Gastrocnemius medialis (tissue), 4 donors: ENCODE results near the gene KLHL29. TPM values are rescaled to one million over a fixed set of nuclear protein-coding genes. Genes with fewer than 3 reads are reported as not detected.

ENCODE experiments used
- ATAC-seq, 2 donors: fragments of 150-250 bp; one replicate each; pipeline ENCODE4 v1.9.1; 2016
- DNase-seq, 2 donors: peaks; one replicate each; pipeline ENCODE4 v3.0.0-alpha.2; 2019
- H3K27ac ChIP-seq, 4 donors: fragments of 200-600 bp; sonication (generic); 1 replicate in 1 of 4; 2 replicates in 3 of 4; pipeline ENCODE4 v1.5.1; 2016 to 2018; ENCODE audit warnings: mild to moderate bottlenecking in 2 of 4, moderate library complexity in 1 of 4
- H3K27me3 ChIP-seq, 3 donors: fragments of 200-600 bp; sonication (generic) in 2 of 3; 1 replicate in 1 of 3; 2 replicates in 2 of 3; pipeline versions ENCODE4 v1.5.1 to v1.6.0; 2016 to 2019; ENCODE audit warnings: mild to moderate bottlenecking in 1 of 3, moderate library complexity in 1 of 3
- H3K36me3 ChIP-seq, 2 donors: fragments of 200-600 bp; sonication (generic) in 1 of 2; one replicate each; pipeline ENCODE4 v1.5.1; 2017 to 2018
- H3K4me1 ChIP-seq, 2 donors: fragments of 200-600 bp; sonication (generic) in 1 of 2; one replicate each; pipeline ENCODE4 v1.5.1; 2016 to 2017; ENCODE audit warnings: mild to moderate bottlenecking in 2 of 2
- H3K4me3 ChIP-seq, 4 donors: fragments of 200-600 bp; sonication (generic) in 3 of 4; 1 replicate in 1 of 4; 2 replicates in 3 of 4; pipeline ENCODE4 v1.5.1; 2016 to 2019; ENCODE audit warnings: mild to moderate bottlenecking in 2 of 4
- H3K9me3 ChIP-seq, 3 donors: fragments of 200-600 bp; sonication (generic) in 2 of 3; 1 replicate in 1 of 3; 2 replicates in 2 of 3; pipeline ENCODE4 v1.5.1; 2016 to 2019
- CTCF ChIP-seq, 5 experiments: fragments of 450-650 bp in 3 of 5; fragments of 200-600 bp in 2 of 5; sonication (generic) in 2 of 5; IDR thresholded peaks in 4 of 5; conservative IDR thresholded peaks in 1 of 5; 1 replicate in 4 of 5; 2 replicates in 1 of 5; pipeline ENCODE4 v1.5.1; 2016 to 2019; ENCODE audit warnings: antibody characterized with exemption in 5 of 5, mild to moderate bottlenecking in 3 of 5, moderate library complexity in 3 of 5
- POLR2A ChIP-seq, 2 donors: fragments of 450-650 bp; IDR thresholded peaks; one replicate each; pipeline ENCODE4 v1.6.1; 2017; ENCODE audit warnings: antibody characterized with exemption in 2 of 2, mild to moderate bottlenecking in 2 of 2, moderate library complexity in 2 of 2
- in situ Hi-C, 4 donors: fragments of 200-750 bp; cut with MboI; loops; one replicate each; pipeline versions ENCODE4 v1.15.0 to v1.8.0; 2017; ENCODE audit warnings: low sequenced_read_pairs in 4 of 4
- intact Hi-C: fragments of 100-400 bp; cut with DNase I; formaldehyde crosslinking; loops from one replicate; pipeline ENCODE4 v1.15.1; 2023; ENCODE audit warnings: low total_unique reads
- total RNA-seq, 4 donors: library from RNA; depleted of rRNA; stranded (reverse); fragments of >200 nt; gene quantifications; one replicate each; pipeline versions ENCODE4 v1.1.0 to v1.2.3, GENCODE V29; 2016

The KLHL29 gene
- total RNA-seq, 4 donors from 2014 or later: 4.3 to 24.9 (median 8.7) TPM

GRCh38 chr2:23588106-23588505 lies 203.1 kb downstream of the KLHL29 start:
- H3K4me1 ChIP-seq: peaks cover 40 to 86% of the 10 kb centered on the region in 2 donors
- TF ChIP-seq POLR2A (IDR thresholded peaks at IDR 0.05) (no peak), CTCF (IDR thresholded peaks at IDR 0.05 in 4 of 5, conservative IDR thresholded peaks at IDR 0.05 in 1 of 5) (no peak)
- intact Hi-C loops: no loop called here
- H3K27ac ChIP-seq: peak overlapping the region; percentile 83 to 93 (median 88)
- no peaks in the 10 kb centered on the region for H3K9me3 ChIP-seq
- H3K27me3 ChIP-seq: no peaks in the 10 kb centered on the region
- DNase-seq: no peak
- H3K36me3 ChIP-seq: no peaks in the 10 kb centered on the region
- H3K4me3 ChIP-seq: no peak overlapping the region
- ATAC-seq: no peak
- in situ Hi-C loops: no loop called here

DNA sequence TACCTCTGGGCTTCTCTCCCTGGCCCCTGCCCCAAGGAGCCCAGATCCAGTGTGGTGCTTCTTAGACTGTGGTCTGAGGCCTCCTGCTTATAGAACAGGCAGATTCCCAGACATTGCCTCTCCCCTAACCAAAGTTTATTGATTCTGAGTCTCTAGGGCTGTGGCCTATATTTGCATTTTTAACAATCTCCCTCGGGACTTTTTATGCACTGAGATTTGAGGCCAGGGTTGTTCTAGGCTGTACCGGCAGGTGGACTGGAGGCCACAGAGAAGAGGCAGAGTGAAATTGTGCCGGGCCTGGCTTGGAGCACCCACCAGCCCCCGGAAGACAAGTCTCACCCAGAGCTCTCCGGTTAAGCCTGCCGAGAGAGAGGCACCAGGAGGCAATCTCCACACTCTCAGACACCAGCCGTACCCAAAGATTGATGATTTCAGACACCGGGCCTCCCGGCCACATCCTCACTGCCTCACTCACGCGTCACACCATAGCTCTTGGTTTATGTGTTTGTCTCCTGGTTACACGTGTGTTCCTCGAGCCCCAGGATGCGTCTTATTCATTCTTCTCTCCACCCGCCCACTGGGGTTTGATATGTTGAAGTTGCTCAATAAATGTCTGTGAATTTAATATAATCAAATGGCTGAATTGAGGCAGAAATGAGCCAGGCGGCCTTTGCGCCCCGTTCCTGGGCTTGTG lies 203.7 kb downstream of the KLHL29 start:
- H3K4me1 ChIP-seq: peaks cover 41 to 89% of the 10 kb centered on the region in 2 donors
- DNase-seq (peak in 1 of 2 donors; percentile 56), ATAC-seq (peak; percentile 3 to 10)
- H3K27me3 ChIP-seq: no peaks in the 10 kb centered on the region
- H3K9me3 ChIP-seq: no peaks in the 10 kb centered on the region
- H3K4me3 ChIP-seq: no peak overlapping the region
- in situ Hi-C loops: no loop called here
- intact Hi-C loops: loop anchor here (1.0 kb wide), 1 partner anchor 64 kb away; no protein-coding TSS in a partner anchor
- no peaks in the 10 kb centered on the region for H3K36me3 ChIP-seq
- no peak for TF ChIP-seq CTCF (IDR thresholded peaks at IDR 0.05 in 4 of 5, conservative IDR thresholded peaks at IDR 0.05 in 1 of 5)
- TF ChIP-seq POLR2A (IDR thresholded peaks at IDR 0.05): no peak
- peak overlapping the region; percentile 83 to 93 (median 88) for H3K27ac ChIP-seq

GRCh38 chr2:23589220-23589647 lies 204.3 kb downstream of the KLHL29 start:
- in situ Hi-C loops: no loop called here
- peak; percentile 62 to 70 for ATAC-seq
- no peak overlapping the region for H3K4me3 ChIP-seq
- TF ChIP-seq POLR2A (IDR thresholded peaks at IDR 0.05) (no peak), CTCF (IDR thresholded peaks at IDR 0.05 in 4 of 5, conservative IDR thresholded peaks at IDR 0.05 in 1 of 5) (no peak)
- peak overlapping the region; percentile 83 to 93 (median 88) for H3K27ac ChIP-seq
- H3K4me1 ChIP-seq: peaks cover 38 to 91% of the 10 kb centered on the region in 2 donors
- H3K27me3 ChIP-seq: no peaks in the 10 kb centered on the region
- intact Hi-C loops: loop anchor here (1.0 kb wide), 1 partner anchor 65 kb away; no protein-coding TSS in a partner anchor
- peak; percentile 83 to 87 for DNase-seq
- H3K36me3 ChIP-seq: no peaks in the 10 kb centered on the region
- no peaks in the 10 kb centered on the region for H3K9me3 ChIP-seq

DNA sequence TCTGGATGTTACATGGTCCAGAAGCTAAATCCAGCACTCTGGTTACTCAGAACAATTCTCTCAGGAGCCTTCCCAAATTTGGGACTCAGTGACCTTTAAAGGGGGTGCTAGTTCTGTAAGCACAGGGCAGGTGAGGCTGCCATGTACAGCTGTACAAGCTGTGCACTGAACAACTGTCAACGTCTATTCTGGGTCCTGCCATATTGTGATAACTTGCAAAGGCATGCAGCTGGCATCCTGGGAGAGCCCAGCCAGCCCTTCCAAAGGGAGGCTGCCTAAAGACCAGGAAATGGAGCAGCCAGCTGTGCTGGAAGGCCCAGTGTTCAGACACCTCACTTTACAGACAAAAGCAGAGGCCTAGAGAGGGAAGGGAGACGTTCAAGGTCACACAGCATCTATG lies 204.8 kb downstream of the KLHL29 start:
- DNase-seq (peak; percentile 77 to 90), ATAC-seq (peak; percentile 72 to 81)
- H3K27me3 ChIP-seq: no peaks in the 10 kb centered on the region
- H3K36me3 ChIP-seq: no peaks in the 10 kb centered on the region
- peaks cover 40 to 91% of the 10 kb centered on the region in 2 donors for H3K4me1 ChIP-seq
- H3K4me3 ChIP-seq: no peak overlapping the region
- peak overlapping the region; percentile 83 to 93 (median 88) for H3K27ac ChIP-seq
- no peaks in the 10 kb centered on the region for H3K9me3 ChIP-seq
- intact Hi-C loops: loop anchor here (1.0 kb wide), 1 partner anchor 65 kb away; no protein-coding TSS in a partner anchor
- in situ Hi-C loops: no loop called here
- TF ChIP-seq CTCF (IDR thresholded peaks at IDR 0.05 in 4 of 5, conservative IDR thresholded peaks at IDR 0.05 in 1 of 5) (no peak), POLR2A (IDR thresholded peaks at IDR 0.05) (no peak)
